ENCODE data around the gene ANAPC1.
"Not testable (repeated sequence)": the region's sequence is repeated elsewhere in the genome, so short reads cannot be mapped to it uniquely, and the experiment has no call there.

Gene ANAPC1

GRCh38 chr2:111784081-111784480, 99.9 kb downstream of the ANAPC1 start:
- not testable (repeated sequence) for DNase-seq

- DNase-seq = not testable (repeated sequence)
These were observed 101.8 kb downstream of the ANAPC1 start for GRCh38 chr2:111782195-111782594.

- not testable (repeated sequence) for DNase-seq
These were observed 102.4 kb downstream of the ANAPC1 start for GRCh38 chr2:111781443-111782094.

GRCh38 chr2:111777155-111777554, 106.8 kb downstream of the ANAPC1 start:
- not testable (repeated sequence) for DNase-seq

- DNase-seq = not testable (repeated sequence)
These were observed 107.7 kb downstream of the ANAPC1 start for GRCh38 chr2:111776296-111776695.

GRCh38 chr2:111772180-111772579, 111.8 kb downstream of the ANAPC1 start:
- not testable (repeated sequence) for DNase-seq

- not testable (repeated sequence) for DNase-seq
These were observed 112.9 kb downstream of the ANAPC1 start for GRCh38 chr2:111770916-111771658.

- not testable (repeated sequence) for DNase-seq
These were observed 115.5 kb downstream of the ANAPC1 start for GRCh38 chr2:111768266-111769190.

- not testable (repeated sequence) for DNase-seq
These were observed 116.9 kb downstream of the ANAPC1 start for GRCh38 chr2:111767087-111767486.

- not testable (repeated sequence) for DNase-seq
These were observed 117.7 kb downstream of the ANAPC1 start for GRCh38 chr2:111766295-111766694.

- not testable (repeated sequence) for DNase-seq
These were observed 119.8 kb downstream of the ANAPC1 start for GRCh38 chr2:111764151-111764550.

GRCh38 chr2:111760697-111761284, 123.2 kb downstream of the ANAPC1 start:
- DNase-seq = not testable (repeated sequence)

- DNase-seq = not testable (repeated sequence)
These were observed 131.5 kb downstream of the ANAPC1 start for GRCh38 chr2:111752533-111752932.

- DNase-seq = not testable (repeated sequence)
These were observed 133.4 kb downstream of the ANAPC1 start for GRCh38 chr2:111750641-111751040.

- DNase-seq = not testable (repeated sequence)
These were observed 135.6 kb downstream of the ANAPC1 start for GRCh38 chr2:111748429-111748828.

GRCh38 chr2:111747410-111748115, 136.4 kb downstream of the ANAPC1 start:
- not testable (repeated sequence) for DNase-seq

GRCh38 chr2:111744751-111745150, 139.2 kb downstream of the ANAPC1 start:
- not testable (repeated sequence) for DNase-seq

GRCh38 chr2:111741517-111741916, 142.5 kb downstream of the ANAPC1 start:
- DNase-seq = not testable (repeated sequence)

GRCh38 chr2:111735838-111736721, 147.9 kb downstream of the ANAPC1 start:
- not testable (repeated sequence) for DNase-seq

GRCh38 chr2:111735420-111735819, 148.6 kb downstream of the ANAPC1 start:
- DNase-seq = not testable (repeated sequence)

Data from NCI-H1048 (cell line).